K562 (cell line): Measurements from ENCODE around the gene MPZL1. TPM values are rescaled to one million over a fixed set of nuclear protein-coding genes. Genes with fewer than 3 reads are reported as not detected.

ENCODE experiments used
- BCL6 ChIP-seq: fragments of 250-450 bp; sonication (Bioruptor Pico); IDR thresholded peaks from 2 replicates; pipeline ENCODE4 v1.4.0; 2020
- JUNB ChIP-seq: fragments of 450-650 bp; formaldehyde crosslinking; conservative IDR thresholded peaks from 2 replicates; pipeline ENCODE4 v1.4.0; 2020; ENCODE audit warnings: mild to moderate bottlenecking
- MAZ ChIP-seq, 2 experiments: fragments of 450-650 bp in 1 of 2; sonication (generic) in 1 of 2; formaldehyde crosslinking; IDR thresholded peaks in 1 of 2; conservative IDR thresholded peaks in 1 of 2; 2 replicates each; pipeline versions ENCODE4 v1.4.0 to v1.5.0; 2020; ENCODE audit warnings: mild to moderate bottlenecking in 1 of 2, missing genetic modification reagents in 1 of 2
- TGIF2 ChIP-seq: sonication (generic); formaldehyde crosslinking; IDR thresholded peaks from 2 replicates; pipeline ENCODE4 v1.8.1; 2022; ENCODE audit warnings: mild to moderate bottlenecking, missing genetic modification reagents, moderate library complexity
- ZNF583 ChIP-seq: fragments of 250-450 bp; sonication (Bioruptor Pico); IDR thresholded peaks from 2 replicates; pipeline ENCODE4 v1.4.0; 2020
- polyA plus RNA-seq, 8 experiments: library from polyadenylated mRNA; depleted of rRNA in 4 of 8; stranded (reverse) in 5 of 8; unstranded in 3 of 8; fragments of >200 nt; fragmentation: Nextera tagmentation in 2 of 8; fragmentation: Illumina TruSeq in 1 of 8; extraction: Ambion mirVana in 2 of 8; extraction: Trizol in 1 of 8; gene quantifications; 2 replicates each; pipeline versions ENCODE4 v1.2.1 to v1.2.3, GENCODE V29; 2011 to 2014; ENCODE audit warnings: inconsistent platforms in 1 of 8, missing spikeins in 1 of 8
- total RNA-seq, 7 experiments: library from RNA; depleted of rRNA in 6 of 7; stranded (reverse); fragments of >200 nt in 6 of 7; fragmentation: Illumina TruSeq in 2 of 7; extraction: Trizol in 2 of 7; gene quantifications; 2 replicates each; pipeline versions ENCODE4 v1.2.1 to v1.2.3, GENCODE V29; 2011 to 2021; ENCODE audit warnings: low replicate concordance in 1 of 7
- TF ChIP-seq, protein P1 (sequence below), 2 experiments: fragments of 450-650 bp; formaldehyde crosslinking in 1 of 2; IDR thresholded peaks; 2 replicates each; pipeline versions ENCODE4 v1.4.0 to v1.6.1; 2014 to 2020; ENCODE audit warnings: mild to moderate bottlenecking in 2 of 2, borderline replicate concordance in 1 of 2, low read depth in 1 of 2
- TF ChIP-seq, protein P2 (sequence below), 3 experiments: IDR thresholded peaks in 2 of 3; conservative IDR thresholded peaks in 1 of 3; 2 replicates each; pipeline ENCODE4 v1.5.1; 2011 to 2012; ENCODE audit warnings: low read length in 3 of 3, mild to moderate bottlenecking in 3 of 3, control low read depth in 2 of 3, improper control_type of control experiment in 1 of 3, inconsistent platforms in 1 of 3, low read depth in 1 of 3, mixed read lengths in 1 of 3, moderate library complexity in 1 of 3; ENCODE audit not compliant: insufficient read depth in 2 of 3
- TF ChIP-seq, protein P3 (sequence below), 2 experiments: fragments of 450-650 bp; IDR thresholded peaks; 2 replicates each; pipeline ENCODE4 v1.6.1; 2016
- TF ChIP-seq, protein P4 (sequence below): conservative IDR thresholded peaks from 2 replicates; pipeline ENCODE4 v1.6.1; 2011; ENCODE audit warnings: low read depth, mild to moderate bottlenecking, low read length; ENCODE audit not compliant: control insufficient read depth
- TF ChIP-seq, protein P5 (sequence below): sonication (generic); formaldehyde crosslinking; IDR thresholded peaks from 2 replicates; pipeline ENCODE4 v1.8.1; 2023; ENCODE audit warnings: mild to moderate bottlenecking, missing genetic modification reagents

The MPZL1 gene
- total and polyA plus RNA-seq, 9 of the 15 experiments (the other 6 are each of a cell fraction or from before 2014, with no cell fraction given), result 14.5 to 153 (median 66.5) TPM

DNA sequence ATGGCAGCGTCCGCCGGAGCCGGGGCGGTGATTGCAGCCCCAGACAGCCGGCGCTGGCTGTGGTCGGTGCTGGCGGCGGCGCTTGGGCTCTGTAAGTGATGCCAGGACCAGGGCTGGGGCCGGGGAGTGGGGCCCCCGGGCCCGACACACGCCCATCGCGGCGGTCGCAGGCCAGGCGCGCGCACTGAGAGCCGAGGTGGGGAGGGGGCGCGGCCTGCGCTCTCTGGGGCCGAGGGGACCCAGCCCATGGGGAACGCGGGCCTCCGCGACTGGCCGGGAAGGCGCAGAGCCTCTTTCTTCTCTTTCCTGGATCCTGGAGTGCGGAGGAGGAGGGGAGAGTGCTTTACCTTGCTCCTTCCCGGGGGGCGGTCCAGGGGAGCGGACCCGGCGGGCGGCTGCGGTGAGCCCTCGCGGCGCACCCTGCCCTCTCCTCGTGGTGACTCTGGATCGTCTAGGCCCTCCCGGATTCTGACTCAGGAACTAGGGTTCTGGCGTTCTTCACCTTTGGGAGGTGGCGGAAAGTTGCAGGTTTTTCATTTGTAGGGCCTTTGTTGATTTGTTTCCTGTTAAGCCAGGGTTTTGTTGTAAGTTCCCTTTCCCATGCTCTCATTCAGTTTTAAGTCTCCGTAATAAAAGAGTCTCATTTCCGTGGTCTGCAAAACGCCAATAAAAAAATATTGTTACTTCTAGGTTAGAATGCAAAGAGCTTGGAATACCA, 529 bp downstream of the MPZL1 start (continued):
- TF ChIP-seq, protein P1, sequence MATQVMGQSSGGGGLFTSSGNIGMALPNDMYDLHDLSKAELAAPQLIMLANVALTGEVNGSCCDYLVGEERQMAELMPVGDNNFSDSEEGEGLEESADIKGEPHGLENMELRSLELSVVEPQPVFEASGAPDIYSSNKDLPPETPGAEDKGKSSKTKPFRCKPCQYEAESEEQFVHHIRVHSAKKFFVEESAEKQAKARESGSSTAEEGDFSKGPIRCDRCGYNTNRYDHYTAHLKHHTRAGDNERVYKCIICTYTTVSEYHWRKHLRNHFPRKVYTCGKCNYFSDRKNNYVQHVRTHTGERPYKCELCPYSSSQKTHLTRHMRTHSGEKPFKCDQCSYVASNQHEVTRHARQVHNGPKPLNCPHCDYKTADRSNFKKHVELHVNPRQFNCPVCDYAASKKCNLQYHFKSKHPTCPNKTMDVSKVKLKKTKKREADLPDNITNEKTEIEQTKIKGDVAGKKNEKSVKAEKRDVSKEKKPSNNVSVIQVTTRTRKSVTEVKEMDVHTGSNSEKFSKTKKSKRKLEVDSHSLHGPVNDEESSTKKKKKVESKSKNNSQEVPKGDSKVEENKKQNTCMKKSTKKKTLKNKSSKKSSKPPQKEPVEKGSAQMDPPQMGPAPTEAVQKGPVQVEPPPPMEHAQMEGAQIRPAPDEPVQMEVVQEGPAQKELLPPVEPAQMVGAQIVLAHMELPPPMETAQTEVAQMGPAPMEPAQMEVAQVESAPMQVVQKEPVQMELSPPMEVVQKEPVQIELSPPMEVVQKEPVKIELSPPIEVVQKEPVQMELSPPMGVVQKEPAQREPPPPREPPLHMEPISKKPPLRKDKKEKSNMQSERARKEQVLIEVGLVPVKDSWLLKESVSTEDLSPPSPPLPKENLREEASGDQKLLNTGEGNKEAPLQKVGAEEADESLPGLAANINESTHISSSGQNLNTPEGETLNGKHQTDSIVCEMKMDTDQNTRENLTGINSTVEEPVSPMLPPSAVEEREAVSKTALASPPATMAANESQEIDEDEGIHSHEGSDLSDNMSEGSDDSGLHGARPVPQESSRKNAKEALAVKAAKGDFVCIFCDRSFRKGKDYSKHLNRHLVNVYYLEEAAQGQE (IDR thresholded peaks at IDR 0.05; ENCODE audit: borderline replicate concordance), result no peak
- TF ChIP-seq, protein P1 (CRISPR knock-in tag; IDR thresholded peaks at IDR 0.05; ENCODE audit: low read depth), result peak; percentile 51; the same call in 1 of the 2 replicates
- TF ChIP-seq BCL6 (CRISPR knock-in tag) (no peak), ZNF583 (no peak), JUNB (CRISPR knock-in tag) (no peak), TGIF2 (CRISPR knock-in tag) (peak; percentile 93; the same call in 1 of the 2 replicates), MAZ (CRISPR knock-in tag; conservative IDR thresholded peaks at IDR 0.05 in 1 of 2, IDR thresholded peaks at IDR 0.05 in 1 of 2) (peak in 1 of 2 experiments; percentile 70; a peak in 2 of 4 replicates)
- TF ChIP-seq, protein P2, sequence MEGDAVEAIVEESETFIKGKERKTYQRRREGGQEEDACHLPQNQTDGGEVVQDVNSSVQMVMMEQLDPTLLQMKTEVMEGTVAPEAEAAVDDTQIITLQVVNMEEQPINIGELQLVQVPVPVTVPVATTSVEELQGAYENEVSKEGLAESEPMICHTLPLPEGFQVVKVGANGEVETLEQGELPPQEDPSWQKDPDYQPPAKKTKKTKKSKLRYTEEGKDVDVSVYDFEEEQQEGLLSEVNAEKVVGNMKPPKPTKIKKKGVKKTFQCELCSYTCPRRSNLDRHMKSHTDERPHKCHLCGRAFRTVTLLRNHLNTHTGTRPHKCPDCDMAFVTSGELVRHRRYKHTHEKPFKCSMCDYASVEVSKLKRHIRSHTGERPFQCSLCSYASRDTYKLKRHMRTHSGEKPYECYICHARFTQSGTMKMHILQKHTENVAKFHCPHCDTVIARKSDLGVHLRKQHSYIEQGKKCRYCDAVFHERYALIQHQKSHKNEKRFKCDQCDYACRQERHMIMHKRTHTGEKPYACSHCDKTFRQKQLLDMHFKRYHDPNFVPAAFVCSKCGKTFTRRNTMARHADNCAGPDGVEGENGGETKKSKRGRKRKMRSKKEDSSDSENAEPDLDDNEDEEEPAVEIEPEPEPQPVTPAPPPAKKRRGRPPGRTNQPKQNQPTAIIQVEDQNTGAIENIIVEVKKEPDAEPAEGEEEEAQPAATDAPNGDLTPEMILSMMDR (IDR thresholded peaks at IDR 0.05 in 2 of 3, conservative IDR thresholded peaks at IDR 0.05 in 1 of 3; ENCODE audit: insufficient read depth in 2 of 3, low read depth in 1 of 3, low read length in 3 of 3), result peak in 1 of 3 experiments; percentile 18; a peak in 1 of 6 replicates
- TF ChIP-seq, protein P3, sequence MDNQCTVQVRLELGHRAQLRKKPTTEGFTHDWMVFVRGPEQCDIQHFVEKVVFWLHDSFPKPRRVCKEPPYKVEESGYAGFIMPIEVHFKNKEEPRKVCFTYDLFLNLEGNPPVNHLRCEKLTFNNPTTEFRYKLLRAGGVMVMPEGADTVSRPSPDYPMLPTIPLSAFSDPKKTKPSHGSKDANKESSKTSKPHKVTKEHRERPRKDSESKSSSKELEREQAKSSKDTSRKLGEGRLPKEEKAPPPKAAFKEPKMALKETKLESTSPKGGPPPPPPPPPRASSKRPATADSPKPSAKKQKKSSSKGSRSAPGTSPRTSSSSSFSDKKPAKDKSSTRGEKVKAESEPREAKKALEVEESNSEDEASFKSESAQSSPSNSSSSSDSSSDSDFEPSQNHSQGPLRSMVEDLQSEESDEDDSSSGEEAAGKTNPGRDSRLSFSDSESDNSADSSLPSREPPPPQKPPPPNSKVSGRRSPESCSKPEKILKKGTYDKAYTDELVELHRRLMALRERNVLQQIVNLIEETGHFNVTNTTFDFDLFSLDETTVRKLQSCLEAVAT (IDR thresholded peaks at IDR 0.05), result peak; percentile 48 to 74; a peak in 1 of 4 replicates
- TF ChIP-seq, protein P4, sequence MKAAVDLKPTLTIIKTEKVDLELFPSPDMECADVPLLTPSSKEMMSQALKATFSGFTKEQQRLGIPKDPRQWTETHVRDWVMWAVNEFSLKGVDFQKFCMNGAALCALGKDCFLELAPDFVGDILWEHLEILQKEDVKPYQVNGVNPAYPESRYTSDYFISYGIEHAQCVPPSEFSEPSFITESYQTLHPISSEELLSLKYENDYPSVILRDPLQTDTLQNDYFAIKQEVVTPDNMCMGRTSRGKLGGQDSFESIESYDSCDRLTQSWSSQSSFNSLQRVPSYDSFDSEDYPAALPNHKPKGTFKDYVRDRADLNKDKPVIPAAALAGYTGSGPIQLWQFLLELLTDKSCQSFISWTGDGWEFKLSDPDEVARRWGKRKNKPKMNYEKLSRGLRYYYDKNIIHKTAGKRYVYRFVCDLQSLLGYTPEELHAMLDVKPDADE, result 0 out of 2 replicates have a peak, but pooled peaks have one; percentile 17
- TF ChIP-seq, protein P5, sequence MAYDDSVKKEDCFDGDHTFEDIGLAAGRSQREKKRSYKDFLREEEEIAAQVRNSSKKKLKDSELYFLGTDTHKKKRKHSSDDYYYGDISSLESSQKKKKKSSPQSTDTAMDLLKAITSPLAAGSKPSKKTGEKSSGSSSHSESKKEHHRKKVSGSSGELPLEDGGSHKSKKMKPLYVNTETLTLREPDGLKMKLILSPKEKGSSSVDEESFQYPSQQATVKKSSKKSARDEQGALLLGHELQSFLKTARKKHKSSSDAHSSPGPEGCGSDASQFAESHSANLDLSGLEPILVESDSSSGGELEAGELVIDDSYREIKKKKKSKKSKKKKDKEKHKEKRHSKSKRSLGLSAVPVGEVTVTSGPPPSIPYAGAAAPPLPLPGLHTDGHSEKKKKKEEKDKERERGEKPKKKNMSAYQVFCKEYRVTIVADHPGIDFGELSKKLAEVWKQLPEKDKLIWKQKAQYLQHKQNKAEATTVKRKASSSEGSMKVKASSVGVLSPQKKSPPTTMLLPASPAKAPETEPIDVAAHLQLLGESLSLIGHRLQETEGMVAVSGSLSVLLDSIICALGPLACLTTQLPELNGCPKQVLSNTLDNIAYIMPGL (CRISPR knock-in tag), result peak; percentile 56; the same call in 1 of the 2 replicates
